ENCODE measurements around the gene ADIG.
"Not testable (repeated sequence)": the region's sequence is repeated elsewhere in the genome, so short reads cannot be mapped to it uniquely, and the experiment has no call there.

ADIG gene

DNA sequence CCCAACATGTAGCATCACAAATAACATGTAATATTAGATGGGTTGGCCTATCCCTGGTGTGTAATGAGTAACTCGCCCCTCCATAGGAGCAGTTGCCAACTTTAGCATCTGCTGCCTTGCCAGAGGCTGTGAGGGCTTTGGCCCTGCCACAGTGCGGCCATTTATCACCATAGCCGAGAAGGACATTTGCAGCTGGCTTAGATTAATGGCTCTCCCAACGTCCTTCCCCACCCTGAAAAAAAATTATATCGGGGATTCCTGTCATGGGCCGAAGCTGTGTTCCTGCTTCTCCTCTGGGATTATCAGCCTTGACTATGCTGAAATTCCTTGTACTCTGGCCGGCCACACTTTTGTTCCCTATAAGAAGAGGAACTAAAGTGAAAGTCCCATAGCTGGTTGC lies 7.6 kb upstream of the ADIG start:
- DNase-seq (ENCODE audit: low read depth, low spot score), result no peak

DNA sequence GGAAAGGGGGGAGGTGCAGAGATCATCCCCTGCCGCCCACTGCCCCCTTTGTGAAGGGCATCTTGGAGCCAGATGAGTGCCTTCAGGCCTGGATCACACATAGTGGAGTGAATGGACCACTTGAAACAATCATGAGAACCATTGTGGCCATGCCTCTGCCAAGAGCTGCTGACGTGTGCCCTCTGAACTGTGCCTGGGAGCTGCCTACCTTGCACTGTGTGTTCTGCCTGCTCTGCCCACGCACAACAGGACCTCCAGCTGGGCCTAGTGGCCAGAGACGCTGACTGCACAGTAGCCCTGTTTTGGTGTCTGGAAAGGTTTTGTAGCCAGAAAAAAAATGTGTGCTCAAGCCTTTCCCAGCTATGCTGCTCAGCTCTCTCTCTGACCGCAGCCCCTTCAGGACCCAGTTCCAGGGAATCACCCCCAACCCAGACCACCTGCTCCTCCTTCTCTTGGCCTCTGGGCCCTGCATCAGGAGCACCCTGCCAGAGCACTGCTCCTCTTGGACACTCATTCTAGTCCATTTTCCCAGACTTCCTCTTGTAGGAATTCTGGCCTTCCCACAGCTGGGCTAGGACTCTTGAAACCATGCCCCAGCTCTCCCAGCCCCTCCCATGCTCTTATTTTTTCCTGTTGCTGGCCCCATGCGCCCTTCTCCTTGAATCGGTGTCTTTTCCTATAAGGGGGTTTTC lies 1.6 kb upstream of the ADIG start:
- no peak for DNase-seq (ENCODE audit: low read depth, low spot score)

DNA sequence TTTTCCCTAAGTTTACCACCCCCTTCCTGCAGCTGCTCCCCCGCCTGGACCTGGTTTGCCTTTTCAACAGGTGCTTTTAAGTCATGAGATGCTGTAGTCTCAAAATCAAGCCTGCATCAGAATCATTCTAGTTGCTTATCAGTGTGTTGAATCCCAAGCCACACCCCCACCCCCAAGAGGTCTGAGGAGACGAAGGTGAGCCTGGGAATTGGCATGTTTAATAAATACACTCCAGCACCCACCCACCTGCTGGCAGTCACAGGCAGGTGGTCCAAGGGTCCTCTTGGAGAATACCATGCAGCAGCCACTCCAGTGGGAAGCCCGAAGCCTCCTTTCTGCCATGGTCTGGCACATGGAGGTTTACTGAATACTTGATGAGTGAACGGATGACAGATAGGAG lies 1.1 kb upstream of the ADIG start:
- DNase-seq (ENCODE audit: low read depth, low spot score), result no peak

DNA sequence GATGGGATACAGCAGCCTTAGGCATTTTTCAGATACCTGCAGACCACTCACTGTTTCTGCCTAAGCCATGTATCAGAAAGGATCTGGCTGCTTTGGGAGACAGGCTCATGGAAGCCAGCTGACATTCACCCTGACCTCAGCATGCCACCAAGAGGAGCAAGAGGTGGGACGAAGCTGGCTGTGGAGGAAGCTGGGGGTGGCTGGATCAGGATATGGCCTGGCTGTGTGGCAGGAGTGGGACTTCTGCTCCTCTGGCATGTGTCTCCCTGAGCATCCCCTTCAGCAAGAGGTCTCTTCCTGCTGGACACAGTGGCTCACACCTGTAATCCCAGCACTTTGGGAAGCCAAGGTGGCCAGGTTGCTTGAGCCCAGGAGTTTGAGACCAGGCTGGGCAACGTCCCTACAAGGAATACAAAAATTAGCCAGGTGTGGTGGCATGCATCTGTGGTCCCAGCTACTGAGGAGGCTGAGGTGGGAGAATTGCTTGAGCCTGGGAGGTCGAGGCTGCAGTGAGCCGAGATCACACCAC lies 897 bp downstream of the ADIG start:
- no peak for DNase-seq (ENCODE audit: low read depth, low spot score)

DNA sequence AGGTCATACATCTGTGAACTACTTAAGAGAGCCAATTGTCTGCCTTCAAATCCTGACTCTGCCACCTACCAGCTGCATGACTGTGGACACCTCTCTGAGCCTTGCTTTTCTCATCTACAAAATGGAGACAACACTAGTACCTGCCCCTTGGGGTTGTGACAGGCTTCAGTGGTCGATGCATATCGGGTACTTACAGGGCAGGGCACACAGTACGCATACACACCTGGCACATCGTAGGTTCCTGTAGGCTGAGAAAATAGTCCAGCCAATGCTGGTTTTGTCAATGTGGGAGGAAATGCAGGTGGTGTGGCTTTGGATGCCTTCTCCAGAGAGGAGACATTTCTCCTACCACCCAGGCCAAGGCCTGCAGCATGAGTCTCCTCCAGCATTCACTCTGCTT lies 2.3 kb downstream of the ADIG start:
- no peak for DNase-seq (ENCODE audit: low read depth, low spot score)

- no peak for DNase-seq (ENCODE audit: low read depth, low spot score)
These were observed 3.2 kb downstream of the ADIG start for GRCh38 chr20:38584099-38584763.

- DNase-seq (ENCODE audit: low read depth, low spot score), result no peak
These were observed 4.6 kb downstream of the ADIG start for GRCh38 chr20:38585404-38586180.

- no peak for DNase-seq (ENCODE audit: low read depth, low spot score)
These were observed 5.2 kb downstream of the ADIG start for GRCh38 chr20:38586181-38586525.

DNA sequence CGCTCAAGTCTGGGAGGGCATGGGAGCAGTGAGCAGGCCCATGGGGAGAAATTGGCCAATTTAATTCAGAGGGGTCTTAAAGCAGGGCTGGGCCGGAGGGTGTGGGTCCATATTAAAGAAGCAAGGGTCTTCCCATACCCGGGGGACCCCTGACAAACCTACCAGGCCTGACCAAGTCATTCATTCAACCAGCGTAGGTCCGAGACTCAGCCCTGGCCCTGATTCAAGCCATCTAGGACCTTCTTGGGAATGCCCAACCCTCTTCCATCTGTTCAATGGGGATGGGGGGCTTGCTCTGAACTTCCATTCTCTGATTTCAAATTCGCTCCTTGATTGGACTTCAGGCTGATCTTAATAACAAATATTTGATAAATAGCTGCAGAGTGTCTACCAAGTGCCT lies 7.3 kb downstream of the ADIG start:
- no peak for DNase-seq (ENCODE audit: low read depth, low spot score)

DNA sequence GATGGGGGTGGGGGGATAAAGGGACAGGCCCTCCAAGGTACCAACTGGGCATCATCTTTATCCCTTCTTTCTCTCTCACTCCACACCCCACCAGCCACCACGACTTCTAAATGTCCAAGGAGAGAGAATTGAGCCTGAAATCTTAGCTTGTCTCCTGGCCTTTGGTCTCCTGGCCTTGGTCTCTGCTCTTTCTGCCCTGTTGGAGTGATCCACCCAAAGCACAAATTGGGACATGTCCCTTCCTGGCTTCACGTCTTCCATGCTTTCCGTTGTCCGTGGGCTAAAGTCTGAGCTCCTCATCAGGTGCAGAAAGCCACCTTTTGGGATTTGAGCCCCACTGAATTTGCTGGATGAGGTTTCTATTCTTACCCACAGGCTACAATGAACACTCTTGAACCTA lies 8.4 kb downstream of the ADIG start:
- no peak for DNase-seq (ENCODE audit: low read depth, low spot score)

GRCh38 chr20:38589967-38590675 lies 9.1 kb downstream of the ADIG start:
- DNase-seq (ENCODE audit: low read depth, low spot score), result no peak

- no peak for DNase-seq (ENCODE audit: low read depth, low spot score)
These were observed 9.9 kb downstream of the ADIG start for GRCh38 chr20:38590676-38591473.

DNA sequence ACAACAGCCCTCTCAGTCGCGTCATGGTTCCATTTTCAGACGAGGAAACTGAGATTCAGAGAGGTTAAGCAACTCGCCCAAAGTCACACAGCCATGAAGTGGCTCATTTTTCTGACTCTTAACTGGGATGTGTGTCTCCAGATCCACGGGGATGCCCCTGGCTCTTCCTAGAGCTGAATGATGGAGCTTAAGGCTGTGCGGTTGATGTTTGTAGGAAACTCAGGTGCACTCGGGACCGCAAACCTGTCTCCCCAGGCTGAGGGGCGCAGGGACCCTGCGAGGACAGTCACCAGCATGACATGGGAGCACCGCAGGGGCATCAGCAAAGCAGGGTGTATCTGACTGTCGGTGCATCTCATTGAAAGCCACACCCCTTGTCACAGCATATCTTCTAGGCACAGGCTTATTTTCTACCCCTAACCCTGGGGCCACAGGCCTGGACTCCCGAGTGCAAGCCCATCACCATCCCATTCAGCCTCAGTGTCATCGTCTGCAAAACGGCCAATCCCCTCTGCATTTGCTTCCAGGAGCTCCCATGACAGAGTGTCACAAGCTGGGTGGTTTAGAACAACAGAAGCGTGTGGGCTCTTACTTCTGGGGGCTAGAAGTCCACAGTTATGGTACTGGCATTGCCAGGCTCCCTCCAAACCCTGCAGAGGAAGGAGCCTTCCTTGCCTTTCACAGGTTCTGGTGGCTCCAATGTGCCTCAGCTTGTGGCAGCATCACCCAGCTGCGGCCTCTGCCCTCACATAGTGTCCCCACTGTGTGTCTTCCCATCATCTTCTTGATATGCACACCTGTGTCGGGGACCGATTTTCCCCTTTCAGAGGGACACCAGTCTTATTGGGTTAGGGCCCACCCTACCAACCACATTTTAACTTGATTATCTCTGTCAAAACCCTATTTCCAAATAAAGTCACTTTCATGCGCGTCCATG lies 10.7 kb downstream of the ADIG start:
- no peak for DNase-seq (ENCODE audit: low read depth, low spot score)

DNA sequence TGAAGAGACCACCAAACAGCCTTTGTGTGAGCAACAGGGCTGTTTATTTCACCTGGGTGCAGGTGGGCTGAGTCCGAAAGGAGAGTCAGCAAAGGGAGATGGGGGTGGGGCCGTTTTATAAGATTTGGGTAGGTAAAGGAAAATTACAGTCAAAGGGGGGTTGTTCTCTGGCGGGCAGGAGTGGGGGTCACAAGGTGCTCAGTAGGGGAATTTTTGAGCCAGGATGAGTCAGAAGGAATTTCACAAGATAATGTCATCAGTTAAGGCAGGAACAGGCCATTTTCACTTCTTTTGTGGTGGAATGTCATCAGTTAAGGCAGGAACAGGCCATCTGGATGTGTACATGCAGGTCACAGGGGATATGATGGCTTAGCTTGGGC lies 11.4 kb downstream of the ADIG start:
- DNase-seq (ENCODE audit: low read depth, low spot score), result not testable (repeated sequence)

DNA sequence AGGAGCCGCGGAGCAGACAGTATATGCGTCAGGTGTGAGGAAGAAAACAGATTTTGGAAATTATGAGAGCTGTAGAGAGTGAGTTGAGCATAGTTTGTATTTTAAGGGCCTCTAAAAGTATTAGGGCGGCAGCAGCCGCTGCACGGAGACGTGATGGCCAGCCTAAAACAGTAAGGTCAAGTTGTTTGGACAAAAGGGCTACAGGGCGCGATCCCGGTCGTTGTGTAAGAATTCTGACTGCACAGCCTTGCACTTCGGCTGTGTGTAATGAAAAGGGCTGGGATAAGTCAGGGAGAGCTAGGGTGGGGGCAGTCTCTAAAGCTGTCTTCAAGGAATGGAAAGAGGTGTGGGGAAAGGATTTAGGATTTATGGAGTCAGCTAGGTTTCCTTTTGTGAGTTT lies 13.3 kb downstream of the ADIG start:
- not testable (repeated sequence) for DNase-seq (ENCODE audit: low read depth, low spot score)

DNA sequence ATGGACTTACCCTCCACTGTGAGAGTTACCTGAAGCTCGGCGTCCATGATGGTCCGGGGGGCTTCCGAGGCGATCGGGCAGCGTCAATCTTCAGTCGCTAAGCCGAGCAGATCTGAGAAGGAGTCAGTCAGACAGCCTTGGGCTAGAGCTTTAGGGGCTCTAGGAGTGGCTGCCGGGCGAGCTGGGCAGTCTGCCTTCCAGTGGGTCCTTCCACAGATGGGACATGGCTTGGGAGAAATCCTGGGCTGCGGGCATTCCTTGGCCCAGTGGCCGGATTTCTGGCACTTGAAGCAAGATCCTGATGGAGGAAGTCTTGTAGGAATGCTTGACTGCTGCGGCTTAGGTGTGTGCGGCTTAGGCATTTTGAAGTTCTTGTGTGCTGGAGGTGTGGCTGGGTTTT lies 14.9 kb downstream of the ADIG start:
- DNase-seq (ENCODE audit: low read depth, low spot score), result not testable (repeated sequence)

GRCh38 chr20:38599410-38599882 lies 18.4 kb downstream of the ADIG start:
- no peak for DNase-seq (ENCODE audit: low read depth, low spot score)

DNA sequence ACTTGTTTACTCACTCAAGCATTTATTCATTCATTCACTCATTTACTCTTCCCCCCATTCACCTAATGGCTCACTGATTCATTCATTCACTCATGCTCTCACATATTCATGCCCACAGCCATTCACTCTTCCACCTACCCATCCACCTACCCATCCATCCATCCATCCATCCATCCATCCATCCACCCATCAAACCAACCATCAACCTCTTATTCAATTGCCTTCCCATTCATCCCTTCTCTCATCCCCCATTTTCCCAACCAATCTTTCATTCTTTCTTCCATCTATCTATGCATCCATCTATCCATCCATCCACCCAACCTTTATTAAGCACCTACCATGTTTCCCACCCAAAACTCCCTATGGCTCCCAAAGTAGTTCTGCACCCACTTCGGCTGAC lies 19.1 kb downstream of the ADIG start:
- no peak for DNase-seq (ENCODE audit: low read depth, low spot score)

DNA sequence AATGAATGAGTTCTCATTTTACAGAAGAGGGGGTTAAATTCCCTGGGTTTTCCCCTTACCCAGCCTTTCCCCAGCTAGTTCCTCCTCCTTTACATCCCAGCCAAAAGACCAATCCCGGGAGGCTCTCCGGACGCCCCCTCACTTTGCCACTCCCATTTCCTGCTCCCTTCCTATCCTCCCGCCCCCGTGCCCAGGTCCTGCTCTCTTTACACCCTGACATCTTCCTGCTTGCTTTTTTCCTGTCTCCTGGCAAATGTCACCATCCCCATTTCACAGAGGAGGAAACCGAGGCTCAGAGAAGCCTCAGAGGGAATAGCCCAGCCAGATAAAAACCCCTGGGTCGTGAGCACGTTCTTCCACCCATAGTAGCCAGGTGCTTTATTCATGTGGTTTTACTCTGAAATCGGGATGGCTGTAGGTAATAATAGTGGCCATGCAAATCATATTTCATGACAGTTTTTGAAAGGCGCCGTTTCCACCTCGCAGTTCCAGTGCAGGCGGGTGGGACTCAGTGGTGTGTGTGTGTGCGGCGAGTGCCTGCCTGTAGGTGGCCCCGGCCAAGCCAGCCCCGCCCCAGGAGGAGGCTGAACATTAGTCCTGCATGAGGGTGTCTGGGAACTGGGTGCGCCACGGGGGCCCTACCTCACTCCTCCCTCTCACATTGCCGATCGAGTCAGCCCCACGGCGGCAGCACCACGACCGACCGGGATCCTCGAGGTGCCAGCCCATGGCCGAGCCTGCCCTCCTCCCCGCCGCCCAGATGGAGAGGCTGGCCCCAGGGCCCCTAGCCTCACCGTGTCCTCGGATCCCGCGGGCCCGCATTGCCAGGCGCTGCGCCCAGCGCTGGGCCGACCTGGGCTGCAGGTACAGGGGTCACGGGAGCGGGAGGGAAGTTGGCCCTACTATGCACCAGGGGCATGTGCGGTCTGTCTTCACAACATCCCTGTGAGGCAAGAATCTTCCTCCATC lies 20.5 kb downstream of the ADIG start, which contains the start of gene ARHGAP40:
TSS of gene ARHGAP40 (plus strand) at position 594 of the 969 bp plus-strand sequence.
- no peak for DNase-seq (ENCODE audit: low read depth, low spot score)

Measured in brain pericyte (primary cell).